Endothelial cell of umbilical vein (primary cell): Measurements from ENCODE around the gene PCDH9. TPM values are rescaled to one million over a fixed set of nuclear protein-coding genes. Genes with fewer than 3 reads are reported as not detected.
"Not testable (repeated sequence)": the region's sequence is repeated elsewhere in the genome, so short reads cannot be mapped to it uniquely, and the experiment has no call there.

Experiments
- BruUV-seq: library from RNA; stranded (reverse); fragments of 400-500 nt; replicated peaks from 2 replicates; lab custom pipeline; 2021; lab: Mats Ljungman, UMichigan
- CTCF ChIA-PET: fragments of 300-600, 350-600 bp; sonication (Branson Sonifier 250); formaldehyde crosslinking; loops from one replicate; lab custom pipeline; 2021; ENCODE audit warnings: antibody characterized with exemption, inconsistent platforms; lab: Charles Lee
- POLR2A ChIA-PET: fragments of 300-600, 350-600 bp; sonication (Branson Sonifier 250); formaldehyde crosslinking; loops from one replicate; lab custom pipeline; 2021; ENCODE audit warnings: antibody characterized with exemption, inconsistent platforms; lab: Charles Lee
- DNase-seq: peaks from one replicate; pipeline ENCODE4 v3.0.0-alpha.2; 2011; ENCODE audit warnings: low read depth, low spot score
- FAIRE-seq: peaks from 2 replicates; lab custom pipeline; 2011; peaks lifted over from hg19 to GRCh38; lab: Jason Lieb, UNC
- H2AFZ ChIP-seq: 2 replicates; pipeline ENCODE4 v1.6.0; 2012; ENCODE audit warnings: low read depth, low read length, control low read depth, inconsistent platforms
- H3K27ac ChIP-seq: 2 replicates; pipeline ENCODE4 v1.5.1; 2011; ENCODE audit warnings: low read depth, mild to moderate bottlenecking, control low read depth, low read length, moderate library complexity; ENCODE audit not compliant: insufficient read depth
- H3K27me3 ChIP-seq, 2 experiments: 2 replicates each; pipeline versions ENCODE4 v1.6.0 to v1.6.1; 2011; ENCODE audit warnings: low read length in 2 of 2, mixed read lengths in 1 of 2; ENCODE audit not compliant: control insufficient read depth in 2 of 2, insufficient read depth in 2 of 2
- H3K36me3 ChIP-seq, 2 experiments: 2 replicates in 1 of 2; 3 replicates in 1 of 2; pipeline ENCODE4 v1.5.1; 2011; ENCODE audit warnings: low read length in 2 of 2, mild to moderate bottlenecking in 1 of 2, moderate library complexity in 1 of 2; ENCODE audit not compliant: control insufficient read depth in 2 of 2, insufficient read depth in 2 of 2; ENCODE audit errors: extremely low read depth in 1 of 2
- H3K4me1 ChIP-seq: 3 replicates; pipeline ENCODE4 v1.5.1; 2011; ENCODE audit warnings: mild to moderate bottlenecking, low read length; ENCODE audit not compliant: control insufficient read depth, insufficient read depth; ENCODE audit errors: extremely low read depth
- H3K4me2 ChIP-seq: 2 replicates; pipeline ENCODE4 v1.6.1; 2011; ENCODE audit warnings: low read length, control low read depth, mixed read lengths; ENCODE audit not compliant: insufficient read depth
- H3K4me3 ChIP-seq, 3 experiments: fragments of 200-600 bp in 1 of 3; sonication (generic), shearing (Covaris generic) in 1 of 3; replicated peaks in 1 of 3; 2 replicates each; pipeline ENCODE4 v1.5.1; 2011 to 2016; ENCODE audit warnings: control low read depth in 3 of 3, low read length in 3 of 3, mild to moderate bottlenecking in 2 of 3, inconsistent platforms in 1 of 3, low read depth in 1 of 3, moderate library complexity in 1 of 3; ENCODE audit not compliant: insufficient read depth in 1 of 3
- H3K79me2 ChIP-seq: 2 replicates; pipeline ENCODE4 v1.6.0; 2012; ENCODE audit warnings: low read length, inconsistent platforms; ENCODE audit not compliant: control insufficient read depth, insufficient read depth
- H3K9ac ChIP-seq: replicated peaks from 2 replicates; pipeline ENCODE3; 2011; ENCODE audit warnings: low read length, control low read depth; ENCODE audit not compliant: insufficient read depth; ENCODE audit errors: extremely low read depth
- H3K9me1 ChIP-seq: replicated peaks from 3 replicates; pipeline ENCODE4 v1.6.0; 2011; ENCODE audit warnings: mild to moderate bottlenecking, low read length; ENCODE audit not compliant: control insufficient read depth, insufficient read depth; ENCODE audit errors: extremely low read depth
- H3K9me3 ChIP-seq: replicated peaks from 2 replicates; pipeline ENCODE4 v1.5.1; 2012; ENCODE audit warnings: low read length, inconsistent platforms; ENCODE audit not compliant: control insufficient read depth, insufficient read depth
- H4K20me1 ChIP-seq: replicated peaks from 2 replicates; pipeline ENCODE3; 2011; ENCODE audit warnings: mild to moderate bottlenecking, low read length; ENCODE audit not compliant: control insufficient read depth, insufficient read depth; ENCODE audit errors: extremely low read depth
- EZH2 ChIP-seq: IDR thresholded peaks from 2 replicates; pipeline ENCODE4 v1.6.1; 2012; ENCODE audit warnings: borderline replicate concordance, low read depth, mild to moderate bottlenecking, moderate library complexity, low read length, inconsistent platforms; ENCODE audit not compliant: severe bottlenecking
- FOS ChIP-seq: IDR thresholded peaks from 2 replicates; pipeline ENCODE4 v1.6.1; 2011; ENCODE audit warnings: mild to moderate bottlenecking, low read length, moderate library complexity, borderline replicate concordance; ENCODE audit not compliant: insufficient read depth
- GATA2 ChIP-seq: IDR thresholded peaks from 2 replicates; pipeline ENCODE4 v1.7.0; 2011; ENCODE audit warnings: low read depth, mild to moderate bottlenecking, moderate library complexity, mixed read lengths, low read length; ENCODE audit not compliant: insufficient read length, insufficient read depth
- JUN ChIP-seq: IDR thresholded peaks from 2 replicates; pipeline ENCODE4 v1.6.1; 2011; ENCODE audit warnings: borderline replicate concordance, low read depth; ENCODE audit not compliant: insufficient read length, insufficient read depth
- MYC ChIP-seq: IDR thresholded peaks from one replicate; pipeline ENCODE4 v1.6.1; 2011; ENCODE audit warnings: mild to moderate bottlenecking, low read depth, low read length
- POLR2A ChIP-seq: IDR thresholded peaks from 2 replicates; pipeline ENCODE4 v1.6.1; 2012; ENCODE audit warnings: low read depth, mild to moderate bottlenecking, control low read depth, low read length
- POLR2AphosphoS5 ChIP-seq: IDR thresholded peaks from 2 replicates; pipeline ENCODE4 v1.6.1; 2012; ENCODE audit warnings: low read depth, mild to moderate bottlenecking, control low read depth, low read length, moderate library complexity; ENCODE audit not compliant: insufficient read depth
- dilution Hi-C: fragments of 300-500 bp; cut with MboI; formaldehyde crosslinking; loops from one replicate; pipeline ENCODE4 v1.15.0; 2019; ENCODE audit warnings: low sequenced_read_pairs; ENCODE audit not compliant: extremely low pct_ligation_motif_present
- intact Hi-C: fragments of 100-400 bp; cut with micrococcal nuclease; formaldehyde crosslinking; loops from one replicate; pipeline ENCODE4 v1.10.0; 2022
- polyA plus RNA-seq, 4 experiments: library from polyadenylated mRNA; depleted of rRNA in 3 of 4; stranded (reverse) in 3 of 4; unstranded in 1 of 4; fragments of >200 nt; gene quantifications; 2 replicates each; pipeline versions ENCODE4 v1.2.1 to v1.2.3, GENCODE V29; 2011 to 2012; ENCODE audit warnings: missing spikeins in 1 of 4
- total RNA-seq: library from RNA; stranded (reverse); gene quantifications from 2 replicates; pipeline ENCODE4 v1.2.3, GENCODE V29; 2021
- TF ChIP-seq, protein P1 (sequence below), 2 donors: IDR thresholded peaks; 1 replicate in 1 of 2; 2 replicates in 1 of 2; pipeline ENCODE4 v1.5.1; 2011; ENCODE audit warnings: low read length in 2 of 2, mild to moderate bottlenecking in 2 of 2, moderate library complexity in 2 of 2, control low read depth in 1 of 2, inconsistent platforms in 1 of 2, low read depth in 1 of 2; ENCODE audit not compliant: insufficient read depth in 1 of 2; ENCODE audit errors: extremely low read depth in 1 of 2
- TF ChIP-seq, protein P2 (sequence below): IDR thresholded peaks from 2 replicates; pipeline ENCODE4 v1.6.1; 2011; ENCODE audit not compliant: insufficient read depth, insufficient read length

Gene PCDH9
- total and polyA plus RNA-seq, 2 donors (not counting 3 experiments of a cell fraction or from before 2014, with no cell fraction given): 1.1 to 5.2 TPM

DNA sequence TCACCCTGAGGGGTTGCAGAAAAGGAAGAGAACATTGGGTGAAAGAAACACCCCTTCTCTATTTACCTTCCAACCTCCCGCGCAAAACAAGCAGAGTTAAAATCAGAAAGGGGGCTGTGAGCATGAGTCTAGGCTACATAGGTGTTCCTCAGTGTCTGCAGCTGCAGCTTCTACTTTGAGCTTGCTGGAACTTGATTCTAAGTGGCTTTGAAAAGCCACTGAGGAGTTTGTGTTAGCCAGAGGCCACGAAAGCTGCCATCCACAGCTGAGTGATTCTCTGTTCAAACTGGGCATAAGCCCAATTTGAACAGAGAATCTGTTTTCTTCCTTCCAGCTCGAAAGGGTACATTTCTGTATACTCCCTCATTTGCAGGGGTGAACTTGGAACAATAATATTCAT, 343.9 kb downstream of the PCDH9 start:
- H3K4me1 ChIP-seq: no peaks in the 10 kb centered on the region
- POLR2A ChIA-PET: no interaction called here

DNA sequence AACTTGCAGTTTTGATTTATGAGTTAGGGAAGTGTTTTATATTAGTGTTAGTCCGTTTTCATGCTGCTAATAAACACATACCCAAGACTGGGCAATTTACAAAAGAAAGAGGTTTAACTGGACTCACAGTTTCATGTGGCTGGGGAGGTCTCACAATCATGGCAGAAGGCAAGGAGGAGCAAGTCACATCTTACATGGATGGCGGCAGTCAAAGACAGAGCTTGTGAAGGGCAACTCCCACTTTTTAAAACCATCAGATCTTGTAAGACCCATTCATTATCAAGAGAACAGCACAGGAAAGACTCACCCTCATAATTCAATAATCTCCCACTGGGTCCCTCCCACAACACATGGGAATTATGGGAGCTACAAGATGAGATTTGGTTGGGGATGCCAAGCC, 349.0 kb downstream of the PCDH9 start:
- H3K79me2 ChIP-seq, H2AFZ ChIP-seq, H3K36me3 ChIP-seq, H3K9me3 ChIP-seq, POLR2A ChIA-PET, H3K4me2 ChIP-seq, H4K20me1 ChIP-seq, BruUV-seq, H3K4me1 ChIP-seq, H3K4me3 ChIP-seq, H3K27ac ChIP-seq, dilution Hi-C loops, CTCF ChIA-PET, intact Hi-C loops, H3K9me1 ChIP-seq, H3K27me3 ChIP-seq, H3K9ac ChIP-seq, FAIRE-seq, DNase-seq: not testable (repeated sequence)

More for the DNA sequence above, 343.9 kb downstream of the PCDH9 start:
- Histone ChIP-seq H3K27ac (no peak overlapping the region), H3K79me2 (no peaks in the 10 kb centered on the region), H3K9me1 (no peaks in the 10 kb centered on the region), H3K36me3 (no peaks in the 10 kb centered on the region), H2AFZ (no peak overlapping the region), H3K4me2 (no peak overlapping the region), H3K9me3 (no peaks in the 10 kb centered on the region), H3K4me3 (no peak overlapping the region), H3K27me3 (no peaks in the 10 kb centered on the region), H3K9ac (no peak overlapping the region), H4K20me1 (no peaks in the 10 kb centered on the region)
- DNase-seq (no peak), FAIRE-seq (no peak)
- no TSS peak for BruUV-seq
- dilution Hi-C loops: no loop called here
- no peak for TF ChIP-seq JUN
- TF ChIP-seq, protein P1, sequence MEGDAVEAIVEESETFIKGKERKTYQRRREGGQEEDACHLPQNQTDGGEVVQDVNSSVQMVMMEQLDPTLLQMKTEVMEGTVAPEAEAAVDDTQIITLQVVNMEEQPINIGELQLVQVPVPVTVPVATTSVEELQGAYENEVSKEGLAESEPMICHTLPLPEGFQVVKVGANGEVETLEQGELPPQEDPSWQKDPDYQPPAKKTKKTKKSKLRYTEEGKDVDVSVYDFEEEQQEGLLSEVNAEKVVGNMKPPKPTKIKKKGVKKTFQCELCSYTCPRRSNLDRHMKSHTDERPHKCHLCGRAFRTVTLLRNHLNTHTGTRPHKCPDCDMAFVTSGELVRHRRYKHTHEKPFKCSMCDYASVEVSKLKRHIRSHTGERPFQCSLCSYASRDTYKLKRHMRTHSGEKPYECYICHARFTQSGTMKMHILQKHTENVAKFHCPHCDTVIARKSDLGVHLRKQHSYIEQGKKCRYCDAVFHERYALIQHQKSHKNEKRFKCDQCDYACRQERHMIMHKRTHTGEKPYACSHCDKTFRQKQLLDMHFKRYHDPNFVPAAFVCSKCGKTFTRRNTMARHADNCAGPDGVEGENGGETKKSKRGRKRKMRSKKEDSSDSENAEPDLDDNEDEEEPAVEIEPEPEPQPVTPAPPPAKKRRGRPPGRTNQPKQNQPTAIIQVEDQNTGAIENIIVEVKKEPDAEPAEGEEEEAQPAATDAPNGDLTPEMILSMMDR (IDR thresholded peaks at IDR 0.05; ENCODE audit: extremely low read depth in 1 of 2, insufficient read depth in 1 of 2, low read depth in 1 of 2, low read length in 2 of 2): no peak
- no peak for TF ChIP-seq GATA2
- TF ChIP-seq EZH2: no peak
- TF ChIP-seq MYC: no peak
- no peak for TF ChIP-seq FOS
- TF ChIP-seq POLR2A: no peak
- no peak for TF ChIP-seq POLR2AphosphoS5
- TF ChIP-seq, protein P2, sequence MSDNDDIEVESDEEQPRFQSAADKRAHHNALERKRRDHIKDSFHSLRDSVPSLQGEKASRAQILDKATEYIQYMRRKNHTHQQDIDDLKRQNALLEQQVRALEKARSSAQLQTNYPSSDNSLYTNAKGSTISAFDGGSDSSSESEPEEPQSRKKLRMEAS: no peak
- intact Hi-C loops: no loop called here
- CTCF ChIA-PET: interaction anchor here (1.1 to 1.6 kb wide), 3 partner anchors 9 to 30 kb away, joined by 3 to 7 read pairs (median 3); no protein-coding TSS in a partner anchor
